Osteoblast (primary cell): ENCODE measurements around the gene SAMM50. TPM values are rescaled to one million over a fixed set of nuclear protein-coding genes. Genes with fewer than 3 reads are reported as not detected.

Source experiments
- DNase-seq: peaks from one replicate; pipeline ENCODE4 v3.0.0; 2011; ENCODE audit warnings: low spot score, mixed read lengths; ENCODE audit not compliant: insufficient read length; ENCODE audit errors: missing footprints
- H2AFZ ChIP-seq: 2 replicates; pipeline ENCODE4 v1.6.0; 2011; ENCODE audit warnings: mild to moderate bottlenecking, low read length
- H3K27ac ChIP-seq: 2 replicates; pipeline ENCODE4 v1.5.1; 2011; ENCODE audit warnings: mild to moderate bottlenecking, low read depth, low read length, moderate library complexity
- H3K27me3 ChIP-seq: 2 replicates; pipeline ENCODE4 v1.6.0; 2012; ENCODE audit warnings: mild to moderate bottlenecking, control low read depth, inconsistent platforms, low read length, moderate library complexity; ENCODE audit not compliant: insufficient read depth
- H3K36me3 ChIP-seq: 2 replicates; pipeline ENCODE4 v1.5.1; 2011; ENCODE audit warnings: mild to moderate bottlenecking, low read length, control low read depth, moderate library complexity; ENCODE audit not compliant: insufficient read depth
- H3K4me1 ChIP-seq: 2 replicates; pipeline ENCODE4 v1.5.1; 2011; ENCODE audit warnings: mild to moderate bottlenecking, low read length, control low read depth, moderate library complexity; ENCODE audit not compliant: insufficient read depth
- H3K4me2 ChIP-seq: 2 replicates; pipeline ENCODE4 v1.6.0; 2011; ENCODE audit warnings: mild to moderate bottlenecking, low read length; ENCODE audit not compliant: insufficient read depth
- H3K4me3 ChIP-seq: fragments of 200-600 bp; sonication (generic); 3 replicates; pipeline ENCODE4 v1.5.1; 2012; ENCODE audit warnings: mild to moderate bottlenecking, low read length, inconsistent platforms; ENCODE audit not compliant: insufficient read depth
- H3K79me2 ChIP-seq: 2 replicates; pipeline ENCODE4 v1.6.0; 2012; ENCODE audit warnings: mild to moderate bottlenecking, low read length, control low read depth, inconsistent platforms; ENCODE audit not compliant: insufficient read depth
- H3K9me3 ChIP-seq: 2 replicates; pipeline ENCODE4 v1.5.1; 2011; ENCODE audit warnings: low read depth, low read length, control low read depth
- H4K20me1 ChIP-seq: 2 replicates; pipeline ENCODE4 v1.6.0; 2012; ENCODE audit warnings: mild to moderate bottlenecking, low read length, control low read depth; ENCODE audit not compliant: insufficient read depth
- CTCF ChIP-seq: IDR thresholded peaks from 2 replicates; pipeline ENCODE4 v1.5.1; 2011; ENCODE audit warnings: mild to moderate bottlenecking, low read depth, low read length, moderate library complexity; ENCODE audit errors: extremely low read depth
- total RNA-seq: library from RNA; depleted of rRNA; stranded (reverse); fragments of >200 nt; gene quantifications from 2 replicates; pipeline ENCODE4 v1.2.3, GENCODE V29; 2012

The SAMM50 gene
- total RNA-seq, 1 donor = 36.6 TPM

DNA sequence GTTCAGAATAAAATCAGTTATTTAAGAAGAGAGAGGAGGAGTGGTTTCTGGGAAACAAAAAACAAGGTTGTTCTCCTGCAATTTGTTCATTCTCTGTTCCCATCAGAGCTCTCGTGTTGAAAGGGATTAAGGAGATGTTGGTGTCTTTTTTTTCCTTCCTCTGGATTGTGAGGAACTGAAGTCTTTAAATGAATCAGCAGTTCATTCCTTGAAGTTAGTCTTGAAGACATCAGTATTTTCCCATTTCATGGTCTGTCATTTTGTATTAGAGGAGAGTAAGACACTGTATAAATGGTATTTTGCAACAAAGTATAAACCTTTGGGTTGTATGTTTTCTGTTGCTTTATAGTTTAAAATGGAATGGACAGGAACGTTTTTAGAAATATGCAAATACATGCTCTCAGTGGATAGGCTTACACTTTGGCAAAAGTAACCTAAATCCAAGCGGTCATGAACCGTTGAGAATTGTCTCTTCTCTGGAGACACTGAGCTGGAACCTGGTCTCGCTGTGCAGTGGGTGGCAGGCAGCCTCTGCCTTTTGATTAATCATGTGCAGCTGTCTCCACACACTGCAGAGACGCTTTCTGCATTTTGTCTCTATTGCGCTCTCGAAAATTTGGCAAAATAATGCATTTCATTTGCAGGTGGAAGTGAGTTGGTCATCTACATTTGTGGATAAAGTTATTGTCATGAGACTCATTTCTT, 33.0 kb downstream of the SAMM50 start:
- Histone ChIP-seq H3K27me3 (no peaks in the 10 kb centered on the region), H3K4me3 (no peak overlapping the region), H2AFZ (no peak overlapping the region), H3K79me2 (no peaks in the 10 kb centered on the region), H3K4me2 (no peak overlapping the region), H3K36me3 (peaks cover 65% of the 10 kb centered on the region), H3K4me1 (peaks cover 7% of the 10 kb centered on the region), H3K27ac (no peak overlapping the region), H4K20me1 (peaks cover 5% of the 10 kb centered on the region), H3K9me3 (no peaks in the 10 kb centered on the region)
- no peak for TF ChIP-seq CTCF
- no peak for DNase-seq

GRCh38 chr22:43988960-43989359, 33.7 kb downstream of the SAMM50 start:
- no peak for TF ChIP-seq CTCF
- H3K79me2 ChIP-seq = no peaks in the 10 kb centered on the region
- DNase-seq = no peak
- H3K27me3 ChIP-seq = no peaks in the 10 kb centered on the region
- H4K20me1 ChIP-seq = peaks cover 5% of the 10 kb centered on the region
- H3K4me1 ChIP-seq = peaks cover 7% of the 10 kb centered on the region
- no peak overlapping the region for H3K27ac ChIP-seq
- no peak overlapping the region for H3K4me2 ChIP-seq
- H2AFZ ChIP-seq = no peak overlapping the region
- H3K36me3 ChIP-seq = peaks cover 63% of the 10 kb centered on the region
- H3K9me3 ChIP-seq = no peaks in the 10 kb centered on the region
- no peak overlapping the region for H3K4me3 ChIP-seq

DNA sequence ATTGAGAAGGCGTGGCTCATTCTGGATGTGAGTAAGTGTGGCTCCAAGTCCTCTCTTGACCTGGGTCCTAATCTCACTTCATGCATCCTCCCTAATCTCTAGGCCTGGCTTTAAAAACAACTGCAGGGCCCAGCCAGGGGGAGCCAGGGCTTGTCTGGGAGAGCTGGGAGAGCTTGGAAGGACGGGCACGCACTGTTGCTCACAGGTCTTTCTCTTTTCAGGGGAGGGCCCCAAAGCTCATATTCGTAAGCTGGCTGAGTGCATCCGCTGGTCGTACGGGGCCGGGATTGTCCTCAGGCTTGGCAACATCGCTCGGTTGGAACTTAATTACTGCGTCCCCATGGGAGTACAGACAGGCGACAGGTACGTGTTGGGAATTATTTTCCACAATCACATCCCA, 34.8 kb downstream of the SAMM50 start:
- no peaks in the 10 kb centered on the region for H3K27me3 ChIP-seq
- no peak overlapping the region for H3K27ac ChIP-seq
- no peak overlapping the region for H3K4me3 ChIP-seq
- H3K36me3 ChIP-seq = peaks cover 66% of the 10 kb centered on the region
- no peaks in the 10 kb centered on the region for H3K9me3 ChIP-seq
- no peak overlapping the region for H3K4me2 ChIP-seq
- no peak for DNase-seq
- H2AFZ ChIP-seq = no peak overlapping the region
- peaks cover 7% of the 10 kb centered on the region for H3K4me1 ChIP-seq
- H3K79me2 ChIP-seq = peaks cover 4% of the 10 kb centered on the region
- TF ChIP-seq CTCF = no peak
- peaks cover 11% of the 10 kb centered on the region for H4K20me1 ChIP-seq

GRCh38 chr22:43991316-43992020, 36.2 kb downstream of the SAMM50 start:
- Histone ChIP-seq H3K27me3 (no peaks in the 10 kb centered on the region), H3K79me2 (peaks cover 4% of the 10 kb centered on the region), H3K4me1 (peaks cover 7% of the 10 kb centered on the region), H3K36me3 (peaks cover 71% of the 10 kb centered on the region), H3K4me3 (no peak overlapping the region), H3K9me3 (no peaks in the 10 kb centered on the region), H2AFZ (no peak overlapping the region), H3K27ac (no peak overlapping the region), H4K20me1 (peaks cover 11% of the 10 kb centered on the region), H3K4me2 (no peak overlapping the region)
- TF ChIP-seq CTCF = no peak
- DNase-seq = no peak
